Bronchial epithelial cell (primary cell): ENCODE measurements around the gene TP73. TPM values are rescaled to one million over a fixed set of nuclear protein-coding genes. Genes with fewer than 3 reads are reported as not detected.
"Not testable (repeated sequence)": the region's sequence is repeated elsewhere in the genome, so short reads cannot be mapped to it uniquely, and the experiment has no call there.

Source experiments
- DNase-seq: peaks from one replicate; pipeline ENCODE4 v3.0.0-alpha.2; 2010; ENCODE audit warnings: low read depth
- FAIRE-seq: peaks from 2 replicates; lab custom pipeline; 2011; peaks lifted over from hg19 to GRCh38; lab: Jason Lieb, UNC
- H3K27me3 ChIP-seq: 2 replicates; pipeline ENCODE4 v1.5.1; 2011; ENCODE audit warnings: low read length; ENCODE audit not compliant: control insufficient read depth, insufficient read depth
- H3K36me3 ChIP-seq: 2 replicates; pipeline ENCODE4 v1.5.1; 2011; ENCODE audit warnings: low read length; ENCODE audit not compliant: control insufficient read depth, insufficient read depth
- H3K4me3 ChIP-seq: 2 replicates; pipeline ENCODE4 v1.5.1; 2011; ENCODE audit warnings: mild to moderate bottlenecking, low read depth, low read length, control low read depth
- total RNA-seq: library from RNA; depleted of rRNA; stranded (reverse); fragments of >200 nt; gene quantifications from 2 replicates; pipeline ENCODE4 v1.2.1, GENCODE V29; 2014
- TF ChIP-seq, protein P1 (sequence below): IDR thresholded peaks from 2 replicates; pipeline ENCODE4 v1.5.1; 2011; ENCODE audit warnings: mild to moderate bottlenecking, moderate library complexity, low read length, control low read depth, inconsistent platforms; ENCODE audit not compliant: insufficient read depth, severe bottlenecking

TP73 gene
- total RNA-seq, 1 donor from 2014 or later, result under 0.01 TPM

- FAIRE-seq, result not testable (repeated sequence)
- TF ChIP-seq, protein P1, sequence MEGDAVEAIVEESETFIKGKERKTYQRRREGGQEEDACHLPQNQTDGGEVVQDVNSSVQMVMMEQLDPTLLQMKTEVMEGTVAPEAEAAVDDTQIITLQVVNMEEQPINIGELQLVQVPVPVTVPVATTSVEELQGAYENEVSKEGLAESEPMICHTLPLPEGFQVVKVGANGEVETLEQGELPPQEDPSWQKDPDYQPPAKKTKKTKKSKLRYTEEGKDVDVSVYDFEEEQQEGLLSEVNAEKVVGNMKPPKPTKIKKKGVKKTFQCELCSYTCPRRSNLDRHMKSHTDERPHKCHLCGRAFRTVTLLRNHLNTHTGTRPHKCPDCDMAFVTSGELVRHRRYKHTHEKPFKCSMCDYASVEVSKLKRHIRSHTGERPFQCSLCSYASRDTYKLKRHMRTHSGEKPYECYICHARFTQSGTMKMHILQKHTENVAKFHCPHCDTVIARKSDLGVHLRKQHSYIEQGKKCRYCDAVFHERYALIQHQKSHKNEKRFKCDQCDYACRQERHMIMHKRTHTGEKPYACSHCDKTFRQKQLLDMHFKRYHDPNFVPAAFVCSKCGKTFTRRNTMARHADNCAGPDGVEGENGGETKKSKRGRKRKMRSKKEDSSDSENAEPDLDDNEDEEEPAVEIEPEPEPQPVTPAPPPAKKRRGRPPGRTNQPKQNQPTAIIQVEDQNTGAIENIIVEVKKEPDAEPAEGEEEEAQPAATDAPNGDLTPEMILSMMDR, result peak; percentile 98
- peak; percentile 39 for DNase-seq
These were observed 72.2 kb downstream of the TP73 start for GRCh38 chr1:3724416-3725030.

GRCh38 chr1:3725366-3725765 is 73.0 kb downstream of the TP73 start:
- TF ChIP-seq, protein P1, result no peak
- Histone ChIP-seq H3K4me3 (no peak overlapping the region), H3K27me3 (no peaks in the 10 kb centered on the region), H3K36me3 (no peaks in the 10 kb centered on the region)
- FAIRE-seq, result no peak
- no peak for DNase-seq

More at GRCh38 chr1:3724416-3725030, 72.2 kb downstream of the TP73 start:
- H3K4me3 ChIP-seq, H3K27me3 ChIP-seq, H3K36me3 ChIP-seq: not testable (repeated sequence)

DNA sequence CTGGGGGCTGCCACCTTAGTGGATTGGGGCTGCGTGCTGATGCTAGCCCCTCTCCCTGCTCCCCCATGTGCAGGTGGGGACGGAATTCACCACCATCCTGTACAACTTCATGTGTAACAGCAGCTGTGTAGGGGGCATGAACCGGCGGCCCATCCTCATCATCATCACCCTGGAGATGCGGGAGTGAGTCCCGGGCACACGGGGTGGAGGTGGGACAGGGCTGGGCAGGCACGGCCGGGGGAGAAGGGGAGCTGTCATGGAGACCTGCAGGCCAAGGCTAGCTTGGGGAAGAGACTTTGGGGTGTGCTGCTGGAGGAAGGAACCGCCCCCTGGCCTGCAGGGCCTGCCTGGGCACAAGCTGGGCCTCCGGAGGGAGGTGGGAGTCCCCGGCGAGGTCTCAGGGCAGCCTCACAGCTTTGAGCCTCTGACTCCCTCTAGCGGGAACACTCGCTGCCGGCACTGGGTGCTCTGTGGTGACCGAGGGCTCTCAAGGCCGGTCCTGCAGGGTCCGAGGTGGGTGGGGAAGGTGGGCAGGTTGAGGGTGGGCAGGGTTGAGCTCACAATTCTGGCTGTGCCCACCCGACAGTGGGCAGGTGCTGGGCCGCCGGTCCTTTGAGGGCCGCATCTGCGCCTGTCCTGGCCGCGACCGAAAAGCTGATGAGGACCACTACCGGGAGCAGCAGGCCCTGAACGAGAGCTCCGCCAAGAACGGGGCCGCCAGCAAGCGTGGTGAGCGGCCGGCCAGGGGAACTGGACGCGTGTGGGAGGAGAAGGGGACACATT is 74.9 kb downstream of the TP73 start:
- FAIRE-seq (no peak), DNase-seq (peak; percentile 21)
- H3K27me3 ChIP-seq, result no peaks in the 10 kb centered on the region
- no peaks in the 10 kb centered on the region for H3K36me3 ChIP-seq
- TF ChIP-seq, protein P1, result peak; percentile 71
- H3K4me3 ChIP-seq, result no peak overlapping the region

DNA sequence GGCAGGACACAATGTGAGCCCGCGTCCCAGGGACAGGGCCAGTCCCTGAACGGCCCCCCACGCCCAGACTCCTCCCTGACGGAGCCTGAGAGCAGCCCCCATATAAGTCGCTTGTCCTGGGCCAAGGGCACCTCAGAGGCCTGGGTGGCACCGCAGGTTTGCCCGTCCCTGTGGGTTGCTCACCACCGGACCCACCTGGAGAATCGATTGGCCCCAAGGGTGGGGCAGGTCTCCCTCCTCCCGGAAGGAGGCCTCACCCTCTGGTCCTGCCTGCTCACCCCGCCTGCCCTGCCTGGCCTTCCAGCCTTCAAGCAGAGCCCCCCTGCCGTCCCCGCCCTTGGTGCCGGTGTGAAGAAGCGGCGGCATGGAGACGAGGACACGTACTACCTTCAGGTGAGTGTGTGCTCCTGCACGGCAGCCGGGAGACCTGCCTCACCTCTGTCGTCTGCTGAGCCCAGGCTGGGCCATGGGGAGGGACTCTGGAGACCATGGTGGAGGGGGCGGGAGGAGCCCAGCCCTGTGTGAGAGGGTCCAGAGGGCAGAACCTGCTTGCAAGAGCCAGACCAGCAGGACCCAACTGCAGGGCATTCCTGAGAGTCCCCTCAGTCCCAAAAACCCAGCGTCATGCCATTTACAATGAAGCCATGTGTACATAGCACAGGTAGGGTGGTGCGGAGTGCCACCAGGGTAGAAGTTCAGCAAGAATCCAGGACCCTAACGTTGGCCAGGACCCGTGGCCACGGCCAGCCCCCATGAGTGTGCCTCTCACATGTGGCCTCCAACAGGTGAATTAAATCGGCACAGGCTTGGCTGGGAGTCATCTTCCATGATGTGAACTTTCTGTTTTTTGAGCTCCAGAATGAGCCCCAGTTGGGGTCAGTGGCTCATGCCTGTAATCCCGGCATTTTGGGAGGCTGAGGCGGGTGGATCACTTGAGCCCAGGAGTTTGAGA is 75.8 kb downstream of the TP73 start:
- TF ChIP-seq, protein P1, result no peak
- Histone ChIP-seq H3K27me3 (no peaks in the 10 kb centered on the region), H3K36me3 (no peaks in the 10 kb centered on the region), H3K4me3 (no peak overlapping the region)
- no peak for DNase-seq
- peak; percentile 23 for FAIRE-seq

GRCh38 chr1:3729594-3730542 is 77.6 kb downstream of the TP73 start:
- Histone ChIP-seq H3K27me3 (no peaks in the 10 kb centered on the region), H3K36me3 (no peaks in the 10 kb centered on the region), H3K4me3 (no peak overlapping the region)
- DNase-seq, result no peak
- TF ChIP-seq, protein P1, result no peak
- FAIRE-seq, result no peak
